Measurements from ENCODE around the gene OR4X1.
"Not testable (repeated sequence)": the region's sequence is repeated elsewhere in the genome, so short reads cannot be mapped to it uniquely, and the experiment has no call there.

OR4X1 gene

DNA sequence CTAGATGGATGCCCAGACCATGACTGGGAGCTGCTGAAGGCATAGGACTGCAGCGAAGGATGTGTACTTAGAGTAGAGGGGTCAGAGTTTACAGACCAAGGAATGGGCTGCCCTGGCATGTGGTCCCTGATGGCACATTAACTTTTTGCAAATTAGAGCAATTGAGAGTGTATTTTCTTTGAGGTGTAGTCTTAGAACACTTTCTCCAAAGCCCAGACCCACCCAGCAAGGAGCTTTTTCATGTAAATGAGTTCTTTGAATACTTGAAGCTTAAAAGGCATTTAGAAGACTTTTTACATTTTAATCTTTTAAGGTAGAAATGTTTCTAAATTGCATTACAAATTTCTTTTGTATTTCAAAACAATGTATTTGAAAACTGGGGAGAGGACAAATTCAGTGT is 8.9 kb downstream of the OR4X1 start:
- H3K27me3 ChIP-seq (ENCODE audit: control insufficient read depth, insufficient read depth, low read length), result no peaks in the 10 kb centered on the region
- H3K9ac ChIP-seq, result no peak overlapping the region
- no peak overlapping the region for H2AFZ ChIP-seq
- no peaks in the 10 kb centered on the region for H3K9me3 ChIP-seq (ENCODE audit: control insufficient read depth, low read length)
- H3K36me3 ChIP-seq (ENCODE audit: control insufficient read depth, insufficient read depth, low read length), result no peaks in the 10 kb centered on the region
- no peak overlapping the region for H3K4me3 ChIP-seq (ENCODE audit: low read depth, low read length)
- H3K4me2 ChIP-seq (ENCODE audit: low read length), result no peak overlapping the region
- no peaks in the 10 kb centered on the region for H3K4me1 ChIP-seq
- no peak overlapping the region for H3K27ac ChIP-seq
- H3K79me2 ChIP-seq, result no peaks in the 10 kb centered on the region
- TF ChIP-seq, protein P1, sequence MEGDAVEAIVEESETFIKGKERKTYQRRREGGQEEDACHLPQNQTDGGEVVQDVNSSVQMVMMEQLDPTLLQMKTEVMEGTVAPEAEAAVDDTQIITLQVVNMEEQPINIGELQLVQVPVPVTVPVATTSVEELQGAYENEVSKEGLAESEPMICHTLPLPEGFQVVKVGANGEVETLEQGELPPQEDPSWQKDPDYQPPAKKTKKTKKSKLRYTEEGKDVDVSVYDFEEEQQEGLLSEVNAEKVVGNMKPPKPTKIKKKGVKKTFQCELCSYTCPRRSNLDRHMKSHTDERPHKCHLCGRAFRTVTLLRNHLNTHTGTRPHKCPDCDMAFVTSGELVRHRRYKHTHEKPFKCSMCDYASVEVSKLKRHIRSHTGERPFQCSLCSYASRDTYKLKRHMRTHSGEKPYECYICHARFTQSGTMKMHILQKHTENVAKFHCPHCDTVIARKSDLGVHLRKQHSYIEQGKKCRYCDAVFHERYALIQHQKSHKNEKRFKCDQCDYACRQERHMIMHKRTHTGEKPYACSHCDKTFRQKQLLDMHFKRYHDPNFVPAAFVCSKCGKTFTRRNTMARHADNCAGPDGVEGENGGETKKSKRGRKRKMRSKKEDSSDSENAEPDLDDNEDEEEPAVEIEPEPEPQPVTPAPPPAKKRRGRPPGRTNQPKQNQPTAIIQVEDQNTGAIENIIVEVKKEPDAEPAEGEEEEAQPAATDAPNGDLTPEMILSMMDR (IDR thresholded peaks at IDR 0.05), result no peak

DNA sequence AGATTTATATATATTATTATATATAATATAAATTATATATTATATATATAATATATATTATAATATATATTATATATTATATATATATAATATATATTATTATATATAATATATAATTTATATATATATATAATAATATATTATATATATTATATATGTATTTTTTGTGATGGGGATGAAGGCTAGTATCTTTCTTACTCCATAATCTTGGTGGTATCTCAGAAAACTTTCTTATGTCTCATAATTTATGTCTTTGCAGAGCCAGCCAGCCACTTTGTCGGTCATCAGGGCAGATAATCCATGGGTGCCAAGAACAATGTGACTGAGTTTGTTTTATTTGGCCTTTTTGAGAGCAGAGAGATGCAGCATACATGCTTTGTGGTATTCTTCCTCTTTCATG is 42.3 kb downstream of the OR4X1 start, which contains the start of gene OR4S1:
TSS of gene OR4S1 (plus strand) at position 301 of the 400 bp plus-strand sequence. CDS start at position 301, 0 bp downstream.
- H3K27ac ChIP-seq, result no peak within 1 kb of the TSS
- no peak within 1 kb of the TSS for H3K4me2 ChIP-seq (ENCODE audit: low read length)
- no peaks in the 10 kb centered on the region for H3K9me3 ChIP-seq (ENCODE audit: control insufficient read depth, low read length)
- H3K4me1 ChIP-seq, result no peaks in the 10 kb centered on the region
- no peaks in the 10 kb centered on the region for H3K36me3 ChIP-seq (ENCODE audit: control insufficient read depth, insufficient read depth, low read length)
- TF ChIP-seq, protein P1 (IDR thresholded peaks at IDR 0.05), result no peak
- no peaks in the 10 kb centered on the region for H3K27me3 ChIP-seq (ENCODE audit: control insufficient read depth, insufficient read depth, low read length)
- no peaks in the 10 kb centered on the region for H3K79me2 ChIP-seq
- H3K9ac ChIP-seq, result no peak within 1 kb of the TSS
- H3K4me3 ChIP-seq (ENCODE audit: low read depth, low read length), result no peak within 1 kb of the TSS
- H2AFZ ChIP-seq, result no peak within 1 kb of the TSS

DNA sequence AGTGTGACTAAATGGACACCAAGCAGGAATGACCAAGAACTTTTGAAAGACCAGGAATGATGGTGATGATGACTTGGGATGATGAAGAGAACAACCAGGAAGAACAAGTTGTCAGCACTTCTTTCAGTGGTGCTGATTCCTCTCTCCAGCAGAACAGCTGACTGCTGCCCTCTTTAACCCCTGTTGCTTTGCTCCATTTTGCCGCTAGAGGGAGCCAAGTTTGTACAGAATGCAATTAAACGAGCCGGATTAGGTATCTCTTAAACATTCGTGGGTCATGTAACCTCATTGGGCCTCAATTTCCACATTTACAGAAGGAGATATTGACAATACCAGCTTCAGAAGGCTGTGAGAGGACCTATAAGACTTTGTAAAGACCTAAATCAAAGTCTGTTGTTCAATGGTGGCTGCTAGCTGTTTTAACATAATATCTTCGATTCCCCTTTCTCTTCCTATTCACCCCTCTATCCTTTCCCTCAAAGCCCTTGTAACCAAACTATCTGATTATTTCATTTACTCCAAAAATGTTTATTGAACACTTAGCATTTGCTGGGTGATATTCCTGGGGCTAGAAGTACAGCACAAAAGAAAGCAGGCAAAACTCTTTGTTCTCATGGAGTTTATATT is 44.2 kb downstream of the OR4X1 start:
- TF ChIP-seq, protein P1 (IDR thresholded peaks at IDR 0.05), result peak; percentile 51
- Histone ChIP-seq H3K9me3 (ENCODE audit: control insufficient read depth, low read length) (no peaks in the 10 kb centered on the region), H3K9ac (no peak overlapping the region)

DNA sequence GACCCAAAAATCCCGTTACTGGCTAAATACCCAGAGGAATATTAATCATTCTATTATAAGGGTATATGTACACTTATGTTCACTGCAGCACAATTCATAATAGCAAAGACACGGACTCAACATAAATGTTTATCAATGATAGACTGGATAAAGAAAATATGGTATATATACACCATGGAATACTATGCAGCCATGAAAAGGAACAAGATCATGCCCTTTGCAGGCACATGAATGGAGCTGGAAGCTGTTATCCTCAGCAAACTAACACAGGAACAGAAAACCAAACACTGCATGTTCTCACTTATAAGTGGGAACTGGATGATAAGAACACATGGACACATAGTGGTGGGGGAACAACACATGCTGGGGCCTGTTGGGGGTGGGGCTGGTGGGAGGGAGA is 49.9 kb downstream of the OR4X1 start:
- not testable (repeated sequence) for H3K9me3 ChIP-seq (ENCODE audit: control insufficient read depth, low read length); H3K4me2 ChIP-seq (ENCODE audit: low read length); H3K4me3 ChIP-seq (ENCODE audit: low read depth, low read length)

More for the DNA sequence above, 44.2 kb downstream of the OR4X1 start:
- Histone ChIP-seq H3K27ac (no peak overlapping the region), H2AFZ (no peak overlapping the region), H3K4me3 (ENCODE audit: low read depth, low read length) (no peak overlapping the region), H3K79me2 (no peaks in the 10 kb centered on the region), H3K36me3 (ENCODE audit: control insufficient read depth, insufficient read depth, low read length) (no peaks in the 10 kb centered on the region), H3K4me2 (ENCODE audit: low read length) (no peak overlapping the region), H3K27me3 (ENCODE audit: control insufficient read depth, insufficient read depth, low read length) (no peaks in the 10 kb centered on the region), H3K4me1 (no peaks in the 10 kb centered on the region)

More for the DNA sequence above, 49.9 kb downstream of the OR4X1 start:
- H2AFZ ChIP-seq; H3K27me3 ChIP-seq (ENCODE audit: control insufficient read depth, insufficient read depth, low read length); H3K36me3 ChIP-seq (ENCODE audit: control insufficient read depth, insufficient read depth, low read length); H3K9ac ChIP-seq; H3K79me2 ChIP-seq; H3K27ac ChIP-seq; H3K4me1 ChIP-seq: not testable (repeated sequence)

Data from parathyroid adenoma (tissue), 2 donors.